ENCODE results near the gene HDAC1.
A peak's percentile ranks its signal among the peaks of the same experiment; 100 is the strongest.
"Not testable (repeated sequence)": the region's sequence is repeated elsewhere in the genome, so short reads cannot be mapped to it uniquely, and the experiment has no call there.

Gene HDAC1

DNA sequence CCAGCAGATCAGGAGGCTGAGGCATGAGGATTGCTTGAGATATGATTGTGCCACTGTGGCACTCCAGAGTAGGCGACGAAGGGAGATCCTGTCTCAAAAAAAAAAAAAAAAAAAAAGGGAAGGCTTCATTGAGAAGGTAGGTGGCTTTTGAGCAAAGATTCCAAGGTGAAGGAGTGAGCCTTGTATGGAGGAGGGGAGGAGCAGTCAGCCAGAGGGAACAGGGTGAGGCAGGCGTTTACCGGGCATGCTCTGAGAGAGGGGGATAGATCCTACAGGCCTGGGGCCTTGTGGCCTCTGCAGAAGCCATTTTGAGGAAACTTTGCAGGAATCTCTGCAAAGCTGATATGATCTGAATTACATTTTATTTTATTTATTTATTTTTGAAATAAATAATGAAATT lies 5.1 kb upstream of the HDAC1 start:
- H3K36me3 Mint-ChIP-seq (ENCODE audit: low read depth) = no peaks in the 10 kb centered on the region
- H3K4me3 Mint-ChIP-seq = no peak overlapping the region
- H3K27ac Mint-ChIP-seq = peak overlapping the region; percentile 47
- DNase-seq = no peak
- no peaks in the 10 kb centered on the region for H3K9me3 Mint-ChIP-seq
- H3K27me3 Mint-ChIP-seq (ENCODE audit: low read depth, poor library complexity) = peaks cover 6% of the 10 kb centered on the region
- peaks cover 10% of the 10 kb centered on the region for H3K4me1 Mint-ChIP-seq
- no peak for TF ChIP-seq CTCF (IDR thresholded peaks at IDR 0.05)

- no peak overlapping the region for H3K27ac Mint-ChIP-seq
- H3K36me3 Mint-ChIP-seq (ENCODE audit: low read depth) = peaks cover 10% of the 10 kb centered on the region
- H3K4me1 Mint-ChIP-seq = peaks cover 23% of the 10 kb centered on the region
- no peak for TF ChIP-seq CTCF (IDR thresholded peaks at IDR 0.05)
- peaks cover 3% of the 10 kb centered on the region for H3K9me3 Mint-ChIP-seq
- peaks cover 12% of the 10 kb centered on the region for H3K27me3 Mint-ChIP-seq (ENCODE audit: low read depth, poor library complexity)
- H3K4me3 Mint-ChIP-seq = no peak overlapping the region
- no peak for DNase-seq
Measured at GRCh38 chr1:32289256-32289655, 2.6 kb upstream of the HDAC1 start.

GRCh38 chr1:32291145-32291707 lies 657 bp upstream of the HDAC1 start:
- Mint-ChIP-seq H3K36me3 (ENCODE audit: low read depth) (peaks cover 27% of the 10 kb centered on the region), H3K27me3 (ENCODE audit: low read depth, poor library complexity) (peaks cover 10% of the 10 kb centered on the region), H3K27ac (peak overlapping the region; percentile 11), H3K4me1 (peaks cover 39% of the 10 kb centered on the region), H3K4me3 (peak overlapping the region; percentile 99), H3K9me3 (peaks cover 3% of the 10 kb centered on the region)
- no peak for DNase-seq
- TF ChIP-seq CTCF (IDR thresholded peaks at IDR 0.05) = no peak

- Mint-ChIP-seq H3K4me1 (peaks cover 22% of the 10 kb centered on the region), H3K36me3 (ENCODE audit: low read depth) (peaks cover 60% of the 10 kb centered on the region)
- H3K9me3 Mint-ChIP-seq; H3K4me3 Mint-ChIP-seq; H3K27ac Mint-ChIP-seq; H3K27me3 Mint-ChIP-seq (ENCODE audit: low read depth, poor library complexity); DNase-seq: not testable (repeated sequence)
Measured at GRCh38 chr1:32298211-32298610, 6.3 kb downstream of the HDAC1 start.

- no peak for TF ChIP-seq CTCF (IDR thresholded peaks at IDR 0.05)
- H3K36me3 Mint-ChIP-seq (ENCODE audit: low read depth) = peaks cover 70% of the 10 kb centered on the region
Measured at GRCh38 chr1:32299327-32299726, 7.4 kb downstream of the HDAC1 start.

GRCh38 chr1:32303358-32303757 lies 11.5 kb downstream of the HDAC1 start:
- peaks cover 78% of the 10 kb centered on the region for H3K36me3 Mint-ChIP-seq (ENCODE audit: low read depth)
- no peak for TF ChIP-seq CTCF (IDR thresholded peaks at IDR 0.05)
- H3K9me3 Mint-ChIP-seq = peaks cover 19% of the 10 kb centered on the region
- H3K27ac Mint-ChIP-seq = no peak overlapping the region
- peaks cover 6% of the 10 kb centered on the region for H3K27me3 Mint-ChIP-seq (ENCODE audit: low read depth, poor library complexity)
- DNase-seq = no peak
- H3K4me3 Mint-ChIP-seq = no peak overlapping the region
- H3K4me1 Mint-ChIP-seq = peaks cover 4% of the 10 kb centered on the region

More at GRCh38 chr1:32299327-32299726, 7.4 kb downstream of the HDAC1 start:
- peaks cover 7% of the 10 kb centered on the region for H3K9me3 Mint-ChIP-seq
- peaks cover 2% of the 10 kb centered on the region for H3K27me3 Mint-ChIP-seq (ENCODE audit: low read depth, poor library complexity)
- peak overlapping the region; percentile 54 for H3K27ac Mint-ChIP-seq
- no peak overlapping the region for H3K4me3 Mint-ChIP-seq
- DNase-seq = no peak
- peaks cover 22% of the 10 kb centered on the region for H3K4me1 Mint-ChIP-seq

Data from nephron progenitor cell (in vitro differentiated cells).